ENCODE results near the gene ELAPOR2.

DNA sequence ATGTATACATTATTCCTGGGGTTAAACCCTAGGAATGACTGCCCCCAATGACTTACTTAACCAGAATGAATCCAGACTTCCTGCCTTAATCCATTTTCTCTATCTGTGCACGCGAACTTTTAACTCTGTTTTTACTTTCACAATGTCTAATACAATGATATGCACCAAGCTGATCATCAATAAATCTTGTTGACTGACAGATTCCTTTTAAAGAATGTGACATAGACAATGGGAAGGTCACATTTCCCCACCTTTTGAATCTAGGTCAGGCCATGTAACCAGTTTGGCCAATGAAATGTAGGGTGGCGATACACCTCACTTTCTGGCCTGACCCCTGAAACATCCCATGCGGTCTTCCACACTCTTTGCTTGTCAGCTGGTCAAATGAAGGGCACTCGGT is 23.2 kb upstream of the ELAPOR2 start:
- TF ChIP-seq CTCF (IDR thresholded peaks at IDR 0.05; ENCODE audit: low read length) (no peak), EZH2 (optimal IDR thresholded peaks at IDR 0.05; ENCODE audit: low read depth, low read length) (no peak), EZH2phosphoT487 (IDR thresholded peaks at IDR 0.05; ENCODE audit: low read length) (no peak)
